Stimulated activated CD4-positive, alpha-beta T cell treated with anti-CD3 and anti-CD28 coated beads, Interleukin-2, amount 100 ng/mL, for 4 hours (primary cell): ENCODE data around the gene RASAL1.

Experiments used
- DNase-seq: peaks from one replicate; pipeline ENCODE4 v3.0.0-alpha.2; 2020; ENCODE audit warnings: low read depth

The RASAL1 gene

GRCh38 chr12:113097716-113098440, 37.7 kb downstream of the RASAL1 start:
- no peak for DNase-seq

- DNase-seq: no peak
These were observed 38.7 kb downstream of the RASAL1 start for GRCh38 chr12:113096675-113097461.

- DNase-seq: no peak
These were observed 40.2 kb downstream of the RASAL1 start for GRCh38 chr12:113095405-113095804.

- DNase-seq: no peak
These were observed 40.8 kb downstream of the RASAL1 start for GRCh38 chr12:113094738-113095137.

- no peak for DNase-seq
These were observed 42.0 kb downstream of the RASAL1 start for GRCh38 chr12:113093409-113094101.

- no peak for DNase-seq
These were observed 42.8 kb downstream of the RASAL1 start for GRCh38 chr12:113092607-113093408.

GRCh38 chr12:113091506-113091905, 44.1 kb downstream of the RASAL1 start:
- DNase-seq: no peak

GRCh38 chr12:113090740-113091139, 44.8 kb downstream of the RASAL1 start:
- DNase-seq: no peak

GRCh38 chr12:113089839-113090238, 45.7 kb downstream of the RASAL1 start:
- no peak for DNase-seq

GRCh38 chr12:113088971-113089756, 46.4 kb downstream of the RASAL1 start:
- DNase-seq: peak; percentile 16

GRCh38 chr12:113088037-113088436, 47.5 kb downstream of the RASAL1 start:
- no peak for DNase-seq

GRCh38 chr12:113087193-113087592, 48.4 kb downstream of the RASAL1 start:
- no peak for DNase-seq

- no peak for DNase-seq
These were observed 49.1 kb downstream of the RASAL1 start for GRCh38 chr12:113086249-113087164.

- no peak for DNase-seq
These were observed 51.6 kb downstream of the RASAL1 start for GRCh38 chr12:113083863-113084435.

GRCh38 chr12:113082486-113083148, 52.9 kb downstream of the RASAL1 start:
- no peak for DNase-seq

- DNase-seq: no peak
These were observed 53.7 kb downstream of the RASAL1 start for GRCh38 chr12:113081873-113082272.

- no peak for DNase-seq
These were observed 57.7 kb downstream of the RASAL1 start for GRCh38 chr12:113077859-113078255.

GRCh38 chr12:113077057-113077858, 58.3 kb downstream of the RASAL1 start:
- DNase-seq: no peak
